ENCODE results near the gene PDE4D.

- TF ChIP-seq CTCF (IDR thresholded peaks at IDR 0.05): no peak
- no peak for TF ChIP-seq POLR2A (IDR thresholded peaks at IDR 0.05)
Observed at GRCh38 chr5:59837071-59837470, 56.5 kb downstream of the PDE4D start.
